Nephron (organoid): ENCODE results near the gene DCP1A.
"Not testable (repeated sequence)": the region's sequence is repeated elsewhere in the genome, so short reads cannot be mapped to it uniquely, and the experiment has no call there.

Source experiments
- H3K27ac Mint-ChIP-seq, 3 experiments: 2 replicates each; pipeline ENCODE4 v1.8.0; 2020; ENCODE audit warnings: mixed read lengths in 3 of 3, mild to moderate bottlenecking in 2 of 3, moderate library complexity in 1 of 3
- H3K27me3 Mint-ChIP-seq: 2 replicates; pipeline ENCODE4 v1.8.0; 2021; ENCODE audit warnings: low read depth, mild to moderate bottlenecking, moderate library complexity, mixed read lengths
- H3K36me3 Mint-ChIP-seq: 2 replicates; pipeline ENCODE4 v1.8.0; 2020; ENCODE audit warnings: low read depth, mixed read lengths
- H3K4me1 Mint-ChIP-seq: 2 replicates; pipeline ENCODE4 v1.8.0; 2020; ENCODE audit warnings: mixed read lengths
- H3K4me3 Mint-ChIP-seq, 3 experiments: 2 replicates each; pipeline ENCODE4 v1.8.0; 2020; ENCODE audit warnings: mild to moderate bottlenecking in 3 of 3, mixed read lengths in 3 of 3, moderate library complexity in 2 of 3
- H3K9me3 Mint-ChIP-seq: 2 replicates; pipeline ENCODE4 v1.8.0; 2020; ENCODE audit warnings: mixed read lengths
- TF ChIP-seq, protein P1 (sequence below), 3 experiments: fragments of 200-600 bp; sonication (generic); IDR thresholded peaks; one replicate each; pipeline ENCODE4 v1.5.0; 2021; ENCODE audit warnings: antibody characterized with exemption in 3 of 3; ENCODE audit not compliant: unreplicated experiment in 3 of 3

Gene DCP1A

DNA sequence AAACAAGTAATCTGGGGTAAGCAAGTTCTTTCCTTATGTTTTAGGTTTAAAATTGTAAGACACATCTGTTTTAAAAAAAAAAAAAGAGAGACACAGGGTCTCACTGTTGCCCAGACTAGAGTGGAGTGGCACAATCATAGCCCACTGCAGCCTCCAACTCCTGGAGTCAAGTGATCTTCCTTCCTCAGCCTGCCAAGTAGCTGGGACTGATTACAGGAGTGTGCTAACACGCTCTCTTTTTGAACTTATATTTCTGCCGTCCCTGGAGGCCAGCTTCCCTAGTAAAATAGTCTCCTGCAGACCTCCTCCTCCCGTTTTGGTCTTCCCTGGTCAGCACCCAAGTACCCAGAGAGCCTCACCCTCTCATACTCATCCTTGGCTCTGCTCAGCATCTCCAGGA lies 35.5 kb downstream of the DCP1A start:
- H3K27me3 Mint-ChIP-seq = no peaks in the 10 kb centered on the region
- peaks cover 51% of the 10 kb centered on the region for H3K36me3 Mint-ChIP-seq

GRCh38 chr3:53303957-53304356 lies 43.4 kb downstream of the DCP1A start:
- Mint-ChIP-seq H3K4me1 (no peaks in the 10 kb centered on the region), H3K27ac (peak overlapping the region in 1 of 3 experiments; percentile 54), H3K36me3 (peaks cover 50% of the 10 kb centered on the region), H3K4me3 (no peak overlapping the region), H3K9me3 (no peaks in the 10 kb centered on the region), H3K27me3 (no peaks in the 10 kb centered on the region)
- TF ChIP-seq, protein P1, sequence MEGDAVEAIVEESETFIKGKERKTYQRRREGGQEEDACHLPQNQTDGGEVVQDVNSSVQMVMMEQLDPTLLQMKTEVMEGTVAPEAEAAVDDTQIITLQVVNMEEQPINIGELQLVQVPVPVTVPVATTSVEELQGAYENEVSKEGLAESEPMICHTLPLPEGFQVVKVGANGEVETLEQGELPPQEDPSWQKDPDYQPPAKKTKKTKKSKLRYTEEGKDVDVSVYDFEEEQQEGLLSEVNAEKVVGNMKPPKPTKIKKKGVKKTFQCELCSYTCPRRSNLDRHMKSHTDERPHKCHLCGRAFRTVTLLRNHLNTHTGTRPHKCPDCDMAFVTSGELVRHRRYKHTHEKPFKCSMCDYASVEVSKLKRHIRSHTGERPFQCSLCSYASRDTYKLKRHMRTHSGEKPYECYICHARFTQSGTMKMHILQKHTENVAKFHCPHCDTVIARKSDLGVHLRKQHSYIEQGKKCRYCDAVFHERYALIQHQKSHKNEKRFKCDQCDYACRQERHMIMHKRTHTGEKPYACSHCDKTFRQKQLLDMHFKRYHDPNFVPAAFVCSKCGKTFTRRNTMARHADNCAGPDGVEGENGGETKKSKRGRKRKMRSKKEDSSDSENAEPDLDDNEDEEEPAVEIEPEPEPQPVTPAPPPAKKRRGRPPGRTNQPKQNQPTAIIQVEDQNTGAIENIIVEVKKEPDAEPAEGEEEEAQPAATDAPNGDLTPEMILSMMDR (IDR thresholded peaks at IDR 0.05; ENCODE audit: unreplicated experiment in 3 of 3) = no peak

More for the DNA sequence above, 35.5 kb downstream of the DCP1A start:
- H3K4me3 Mint-ChIP-seq = no peak overlapping the region
- no peaks in the 10 kb centered on the region for H3K9me3 Mint-ChIP-seq
- no peaks in the 10 kb centered on the region for H3K4me1 Mint-ChIP-seq
- H3K27ac Mint-ChIP-seq = no peak overlapping the region
- TF ChIP-seq, protein P1 (IDR thresholded peaks at IDR 0.05; ENCODE audit: unreplicated experiment in 3 of 3) = no peak

- Mint-ChIP-seq H3K9me3 (no peaks in the 10 kb centered on the region), H3K4me1 (no peaks in the 10 kb centered on the region), H3K27ac (peak overlapping the region in 1 of 3 experiments; percentile 54), H3K4me3 (no peak overlapping the region), H3K36me3 (peaks cover 46% of the 10 kb centered on the region), H3K27me3 (no peaks in the 10 kb centered on the region)
- TF ChIP-seq, protein P1 (IDR thresholded peaks at IDR 0.05; ENCODE audit: unreplicated experiment in 3 of 3) = no peak
These were observed 43.8 kb downstream of the DCP1A start for GRCh38 chr3:53303549-53303948.

DNA sequence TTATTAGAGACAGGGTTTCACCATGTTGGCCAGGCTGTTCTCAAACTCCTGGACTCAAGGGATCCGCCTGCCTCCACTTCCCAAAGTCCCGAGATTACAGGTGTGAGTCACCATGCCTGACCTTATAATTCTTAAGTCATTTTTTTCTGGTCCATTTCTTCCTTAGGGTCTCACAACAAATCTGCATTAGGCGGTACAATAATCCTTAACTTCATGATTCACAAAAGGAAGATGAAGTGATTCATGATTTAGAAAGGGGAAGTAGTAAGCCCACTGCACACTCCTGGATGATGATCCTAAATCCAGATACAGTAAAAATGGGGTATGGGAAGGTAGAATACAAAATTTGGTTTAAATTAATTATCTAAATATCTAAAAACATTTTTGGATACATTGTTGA lies 46.5 kb downstream of the DCP1A start:
- Mint-ChIP-seq H3K4me3 (no peak overlapping the region), H3K36me3 (peaks cover 48% of the 10 kb centered on the region), H3K27me3 (no peaks in the 10 kb centered on the region), H3K4me1 (no peaks in the 10 kb centered on the region), H3K27ac (no peak overlapping the region), H3K9me3 (no peaks in the 10 kb centered on the region)
- TF ChIP-seq, protein P1 (IDR thresholded peaks at IDR 0.05; ENCODE audit: unreplicated experiment in 3 of 3) = no peak

DNA sequence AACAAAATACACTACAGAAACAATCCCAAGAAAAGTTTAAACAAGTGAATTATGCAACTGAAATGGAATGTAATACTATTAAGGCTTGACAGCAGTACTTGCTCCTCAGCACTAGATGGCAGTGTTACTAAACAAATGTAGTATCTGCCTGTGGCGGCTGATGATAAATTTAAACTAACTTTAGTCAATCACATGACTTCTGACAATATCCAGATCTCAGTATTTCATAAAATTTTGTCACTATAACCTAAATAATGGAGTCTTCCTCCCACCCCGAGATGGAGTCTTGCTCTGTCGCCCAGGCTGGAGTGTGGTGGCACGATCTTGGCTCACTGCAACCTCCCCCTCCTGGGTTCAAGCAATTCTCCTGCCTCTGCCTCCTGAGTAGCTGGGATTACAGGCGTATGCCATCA lies 47.7 kb downstream of the DCP1A start:
- not testable (repeated sequence) for H3K9me3 Mint-ChIP-seq, H3K4me1 Mint-ChIP-seq, H3K4me3 Mint-ChIP-seq, H3K27me3 Mint-ChIP-seq
- Mint-ChIP-seq H3K36me3 (peaks cover 46% of the 10 kb centered on the region), H3K27ac (peak overlapping the region; percentile 19 to 53 (median 45))
- TF ChIP-seq, protein P1 (IDR thresholded peaks at IDR 0.05; ENCODE audit: unreplicated experiment in 3 of 3) = peak; percentile 87 to 93 (median 93)

- no peaks in the 10 kb centered on the region for H3K4me1 Mint-ChIP-seq
- TF ChIP-seq, protein P1 (IDR thresholded peaks at IDR 0.05; ENCODE audit: unreplicated experiment in 3 of 3) = no peak
- H3K4me3 Mint-ChIP-seq = no peak overlapping the region
- no peaks in the 10 kb centered on the region for H3K27me3 Mint-ChIP-seq
- no peak overlapping the region for H3K27ac Mint-ChIP-seq
- H3K36me3 Mint-ChIP-seq = peaks cover 36% of the 10 kb centered on the region
- H3K9me3 Mint-ChIP-seq = no peaks in the 10 kb centered on the region
These were observed 51.9 kb downstream of the DCP1A start for GRCh38 chr3:53295410-53295809.
